Measurements from ENCODE around the gene ASTN2.
A peak's percentile ranks its signal among the peaks of the same experiment; 100 is the strongest.

- TF ChIP-seq CTCF (IDR thresholded peaks at IDR 0.05): peak; percentile 91
- no peak for TF ChIP-seq POLR2A (IDR thresholded peaks at IDR 0.05; ENCODE audit: low read length)
- no peak for TF ChIP-seq JUN (IDR thresholded peaks at IDR 0.05)
- 0 out of 2 replicates have a peak, but pooled peaks have one; percentile 22 for TF ChIP-seq PBX3 (IDR thresholded peaks at IDR 0.05)
- no peak for TF ChIP-seq ELK1 (IDR thresholded peaks at IDR 0.05; ENCODE audit: low read depth, low read length)
- no peak for TF ChIP-seq RNF2 (IDR thresholded peaks at IDR 0.05; ENCODE audit: borderline replicate concordance, low read depth)
- TF ChIP-seq MAX (IDR thresholded peaks at IDR 0.05): no peak
- TF ChIP-seq SMC3 (IDR thresholded peaks at IDR 0.05): peak; percentile 85
- TF ChIP-seq FOSL2 (IDR thresholded peaks at IDR 0.05): no peak
- no peak for TF ChIP-seq FOSL2 (CRISPR knock-in tag; IDR thresholded peaks at IDR 0.05)
- TF ChIP-seq, protein P1, sequence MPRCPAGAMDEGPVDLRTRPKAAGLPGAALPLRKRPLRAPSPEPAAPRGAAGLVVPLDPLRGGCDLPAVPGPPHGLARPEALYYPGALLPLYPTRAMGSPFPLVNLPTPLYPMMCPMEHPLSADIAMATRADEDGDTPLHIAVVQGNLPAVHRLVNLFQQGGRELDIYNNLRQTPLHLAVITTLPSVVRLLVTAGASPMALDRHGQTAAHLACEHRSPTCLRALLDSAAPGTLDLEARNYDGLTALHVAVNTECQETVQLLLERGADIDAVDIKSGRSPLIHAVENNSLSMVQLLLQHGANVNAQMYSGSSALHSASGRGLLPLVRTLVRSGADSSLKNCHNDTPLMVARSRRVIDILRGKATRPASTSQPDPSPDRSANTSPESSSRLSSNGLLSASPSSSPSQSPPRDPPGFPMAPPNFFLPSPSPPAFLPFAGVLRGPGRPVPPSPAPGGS (IDR thresholded peaks at IDR 0.05): no peak
Observed at GRCh38 chr9:116737152-116737546, 677.7 kb downstream of the ASTN2 start.
